Endodermal cell (in vitro differentiated cells): Measurements from ENCODE around the gene LSM3. TPM values are rescaled to one million over a fixed set of nuclear protein-coding genes. Genes with fewer than 3 reads are reported as not detected.
"Not testable (repeated sequence)": the region's sequence is repeated elsewhere in the genome, so short reads cannot be mapped to it uniquely, and the experiment has no call there.

Experiments
- DNase-seq: peaks from one replicate; pipeline ENCODE4 v3.0.0-alpha.2; 2017
- H3K27ac ChIP-seq: 2 replicates; pipeline ENCODE4 v1.5.1; 2013; ENCODE audit warnings: mild to moderate bottlenecking, low read depth, low read length, moderate library complexity
- H3K27me3 ChIP-seq: 2 replicates; pipeline ENCODE4 v1.6.1; 2013; ENCODE audit warnings: mild to moderate bottlenecking, low read length, moderate library complexity; ENCODE audit not compliant: insufficient read depth, control insufficient read depth, poor library complexity, severe bottlenecking
- H3K36me3 ChIP-seq: 2 replicates; pipeline ENCODE4 v1.7.0; 2013; ENCODE audit warnings: mild to moderate bottlenecking, low read length, moderate library complexity; ENCODE audit not compliant: control insufficient read depth, insufficient read depth
- H3K4me1 ChIP-seq: one replicate; pipeline ENCODE4 v1.7.0; 2013; ENCODE audit warnings: low read length; ENCODE audit not compliant: control insufficient read depth, insufficient read depth
- H3K4me3 ChIP-seq: 2 replicates; pipeline ENCODE4 v1.5.1; 2013; ENCODE audit warnings: mild to moderate bottlenecking, low read length, moderate library complexity
- H3K9ac ChIP-seq: 2 replicates; pipeline ENCODE4 v1.6.1; 2013; ENCODE audit warnings: mild to moderate bottlenecking, low read length, moderate library complexity; ENCODE audit not compliant: poor library complexity, severe bottlenecking; ENCODE audit errors: extremely low read depth
- H3K9me3 ChIP-seq: 2 replicates; pipeline ENCODE4 v1.6.1; 2013; ENCODE audit warnings: mild to moderate bottlenecking, low read length, moderate library complexity; ENCODE audit not compliant: control insufficient read depth
- H3K27ac Mint-ChIP-seq: 2 replicates; pipeline ENCODE4 v1.8.0; 2020; ENCODE audit warnings: mixed read lengths
- H3K27me3 Mint-ChIP-seq: 2 replicates; pipeline ENCODE4 v1.8.0; 2021; ENCODE audit warnings: mild to moderate bottlenecking, mixed read lengths; ENCODE audit not compliant: insufficient read depth
- H3K36me3 Mint-ChIP-seq: 2 replicates; pipeline ENCODE4 v1.8.0; 2020; ENCODE audit warnings: low read depth, mixed read lengths
- H3K4me1 Mint-ChIP-seq: 2 replicates; pipeline ENCODE4 v1.8.0; 2020; ENCODE audit warnings: mixed read lengths
- H3K4me3 Mint-ChIP-seq: 2 replicates; pipeline ENCODE4 v1.8.0; 2020; ENCODE audit warnings: mild to moderate bottlenecking, moderate library complexity, mixed read lengths
- H3K9me3 Mint-ChIP-seq: 2 replicates; pipeline ENCODE4 v1.8.0; 2020; ENCODE audit warnings: mild to moderate bottlenecking, mixed read lengths
- WGBS, 2 experiments: methylation state at CpG; one replicate each; pipeline versions ENCODE4 v1.1.5 to v1.1.7; 2013; ENCODE audit warnings: missing lambda C conversion rate in 2 of 2, mixed read lengths in 1 of 2; ENCODE audit not compliant: insufficient coverage in 1 of 2, insufficient read length in 1 of 2; 5-methylcytosine and 5-hydroxymethylcytosine counted together
- total RNA-seq, 2 donors: library from RNA; stranded (reverse); fragmentation: NEBNext Ultra II Directional in 1 of 2; extraction: Animal tissue kit (Norgen Biotek cat#: 25700) in 1 of 2; gene quantifications; 2 replicates in 1 of 2; 3 replicates in 1 of 2; pipeline ENCODE4 v1.2.1, GENCODE V29; 2021
- TF ChIP-seq, protein P1 (sequence below): fragments of 200-600 bp; sonication (generic); conservative IDR thresholded peaks from 2 replicates; pipeline ENCODE4 v1.5.0; 2021; ENCODE audit warnings: antibody characterized with exemption, mild to moderate bottlenecking

The LSM3 gene
- total RNA-seq, 2 donors from 2014 or later: 18.1 to 19.7 TPM

DNA sequence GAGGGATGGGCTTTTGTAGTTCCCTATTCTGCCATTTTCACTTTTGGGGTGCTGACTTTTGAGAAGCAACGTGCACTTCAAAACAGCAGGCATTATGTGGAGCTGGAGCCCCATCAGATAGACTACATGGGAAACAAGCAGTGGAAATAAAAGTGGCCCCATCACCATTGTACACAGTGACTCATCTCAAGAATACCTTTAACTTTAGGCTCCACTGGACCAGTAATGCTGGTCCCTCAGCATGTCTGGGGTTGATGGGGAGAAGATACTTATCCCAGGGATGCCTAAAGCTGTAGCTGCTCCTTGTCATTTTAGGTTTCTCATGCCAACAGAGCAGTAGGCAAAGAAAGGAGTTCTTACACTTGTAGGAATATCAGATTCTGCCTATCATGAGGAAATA lies 45.0 kb downstream of the LSM3 start:
- peaks cover 2% of the 10 kb centered on the region for H3K4me1 ChIP-seq

DNA sequence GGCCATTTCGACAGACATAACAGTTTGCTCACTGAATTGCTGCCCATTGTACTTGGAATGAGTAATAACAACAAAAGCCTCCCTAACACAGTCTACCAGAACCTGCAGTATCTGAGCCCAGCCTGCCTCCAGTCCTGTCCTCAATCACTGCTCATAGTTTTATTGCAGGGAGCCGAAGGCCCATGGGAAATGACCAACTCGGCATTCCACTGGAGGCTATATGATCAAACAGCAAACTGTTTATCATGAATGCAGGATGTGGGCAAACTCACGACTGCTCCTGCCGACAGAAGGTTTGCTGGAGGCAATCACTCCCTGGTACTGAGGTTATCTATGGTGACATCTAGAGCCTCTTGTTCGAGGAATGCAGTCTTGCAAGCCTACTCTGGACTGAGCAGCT lies 46.3 kb downstream of the LSM3 start:
- Mint-ChIP-seq H3K4me3 (no peak overlapping the region), H3K36me3 (no peaks in the 10 kb centered on the region), H3K27me3 (peaks cover 78% of the 10 kb centered on the region), H3K27ac (no peak overlapping the region), H3K4me1 (peaks cover 12% of the 10 kb centered on the region), H3K9me3 (peaks cover 27% of the 10 kb centered on the region)
- Histone ChIP-seq H3K9me3 (peaks cover 22% of the 10 kb centered on the region), H3K36me3 (no peaks in the 10 kb centered on the region), H3K9ac (no peak overlapping the region), H3K4me1 (peaks cover 2% of the 10 kb centered on the region), H3K27me3 (peaks cover 71% of the 10 kb centered on the region), H3K27ac (no peak overlapping the region), H3K4me3 (no peak overlapping the region)
- TF ChIP-seq, protein P1, sequence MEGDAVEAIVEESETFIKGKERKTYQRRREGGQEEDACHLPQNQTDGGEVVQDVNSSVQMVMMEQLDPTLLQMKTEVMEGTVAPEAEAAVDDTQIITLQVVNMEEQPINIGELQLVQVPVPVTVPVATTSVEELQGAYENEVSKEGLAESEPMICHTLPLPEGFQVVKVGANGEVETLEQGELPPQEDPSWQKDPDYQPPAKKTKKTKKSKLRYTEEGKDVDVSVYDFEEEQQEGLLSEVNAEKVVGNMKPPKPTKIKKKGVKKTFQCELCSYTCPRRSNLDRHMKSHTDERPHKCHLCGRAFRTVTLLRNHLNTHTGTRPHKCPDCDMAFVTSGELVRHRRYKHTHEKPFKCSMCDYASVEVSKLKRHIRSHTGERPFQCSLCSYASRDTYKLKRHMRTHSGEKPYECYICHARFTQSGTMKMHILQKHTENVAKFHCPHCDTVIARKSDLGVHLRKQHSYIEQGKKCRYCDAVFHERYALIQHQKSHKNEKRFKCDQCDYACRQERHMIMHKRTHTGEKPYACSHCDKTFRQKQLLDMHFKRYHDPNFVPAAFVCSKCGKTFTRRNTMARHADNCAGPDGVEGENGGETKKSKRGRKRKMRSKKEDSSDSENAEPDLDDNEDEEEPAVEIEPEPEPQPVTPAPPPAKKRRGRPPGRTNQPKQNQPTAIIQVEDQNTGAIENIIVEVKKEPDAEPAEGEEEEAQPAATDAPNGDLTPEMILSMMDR: no peak
- peak; percentile 24 for DNase-seq
- 75 to 91% methylated on average over 1 to 6 of the region's 6 CpGs for WGBS, 2 experiments

More for the DNA sequence above, 45.0 kb downstream of the LSM3 start:
- peak; percentile 20 for DNase-seq
- Histone ChIP-seq H3K9me3 (peaks cover 29% of the 10 kb centered on the region), H3K9ac (no peak overlapping the region), H3K36me3 (no peaks in the 10 kb centered on the region), H3K4me3 (no peak overlapping the region), H3K27ac (no peak overlapping the region), H3K27me3 (peaks cover 58% of the 10 kb centered on the region)
- H3K36me3 Mint-ChIP-seq: no peaks in the 10 kb centered on the region
- 83 to 94% methylated on average over 1 of the region's 1 CpG for WGBS, 2 experiments
- peaks cover 70% of the 10 kb centered on the region for H3K27me3 Mint-ChIP-seq
- H3K4me1 Mint-ChIP-seq: peaks cover 12% of the 10 kb centered on the region
- TF ChIP-seq, protein P1: no peak
- H3K9me3 Mint-ChIP-seq: peaks cover 34% of the 10 kb centered on the region
- no peak overlapping the region for H3K4me3 Mint-ChIP-seq
- no peak overlapping the region for H3K27ac Mint-ChIP-seq

DNA sequence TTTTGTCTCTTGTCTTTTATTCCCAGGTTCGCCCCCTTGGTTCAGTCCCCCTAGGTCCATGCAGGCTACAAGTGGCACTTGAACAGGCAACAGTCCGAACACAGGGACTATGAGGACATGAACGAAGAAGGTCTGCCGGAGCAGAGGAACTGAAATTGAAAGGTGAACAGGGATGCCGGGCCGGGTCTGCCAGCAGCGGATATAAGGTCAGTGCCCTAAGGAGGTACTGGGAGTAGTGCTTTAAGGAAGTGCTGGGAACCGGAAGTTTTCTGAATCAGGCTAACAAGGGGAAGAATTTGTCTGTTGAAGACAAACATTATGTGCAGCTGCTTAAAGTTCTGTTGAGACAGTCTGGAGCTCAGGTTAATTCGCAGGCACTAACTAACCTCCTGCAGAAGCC lies 46.8 kb downstream of the LSM3 start:
- H3K9ac ChIP-seq: no peak overlapping the region
- DNase-seq: peak; percentile 26
- no peaks in the 10 kb centered on the region for H3K36me3 ChIP-seq
- Mint-ChIP-seq H3K27ac (no peak overlapping the region), H3K9me3 (peaks cover 27% of the 10 kb centered on the region), H3K4me3 (no peak overlapping the region), H3K4me1 (peaks cover 12% of the 10 kb centered on the region), H3K27me3 (peaks cover 81% of the 10 kb centered on the region), H3K36me3 (no peaks in the 10 kb centered on the region)
- TF ChIP-seq, protein P1: no peak
- peaks cover 76% of the 10 kb centered on the region for H3K27me3 ChIP-seq
- no peak overlapping the region for H3K27ac ChIP-seq
- peaks cover 2% of the 10 kb centered on the region for H3K4me1 ChIP-seq
- H3K4me3 ChIP-seq: no peak overlapping the region
- WGBS, 2 experiments: 94 to 96% methylated on average over 9 of the region's 9 CpGs
- peaks cover 17% of the 10 kb centered on the region for H3K9me3 ChIP-seq

DNA sequence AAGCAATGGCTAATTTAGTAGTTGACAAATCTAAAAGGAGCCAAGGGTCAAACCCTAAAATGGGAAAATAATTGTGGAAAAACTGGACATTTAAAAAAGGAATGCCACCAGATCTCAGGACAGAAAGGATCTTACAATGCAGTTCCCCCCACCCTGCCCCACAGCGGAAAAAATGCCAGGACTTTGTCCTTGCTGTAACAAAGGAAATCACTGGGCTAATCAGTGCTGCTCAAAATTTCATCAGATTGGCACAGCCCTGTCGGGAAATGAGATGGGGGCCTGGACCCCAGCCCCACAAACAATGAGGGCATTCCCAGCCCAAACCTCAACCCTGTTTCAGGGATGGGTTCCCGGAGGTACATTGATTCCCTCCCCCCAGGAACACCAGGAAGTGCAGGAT lies 47.7 kb downstream of the LSM3 start:
- H3K4me3 Mint-ChIP-seq: not testable (repeated sequence)

More for the DNA sequence above, 47.7 kb downstream of the LSM3 start:
- peak; percentile 33 for DNase-seq
- Mint-ChIP-seq H3K9me3 (peaks cover 23% of the 10 kb centered on the region), H3K4me1 (peaks cover 12% of the 10 kb centered on the region), H3K27me3 (peaks cover 90% of the 10 kb centered on the region)
- peaks cover 85% of the 10 kb centered on the region for H3K27me3 ChIP-seq
- not testable (repeated sequence) for H3K36me3 ChIP-seq, H3K4me1 ChIP-seq, H3K9ac ChIP-seq, H3K9me3 ChIP-seq, H3K36me3 Mint-ChIP-seq, H3K4me3 ChIP-seq, H3K27ac ChIP-seq, H3K27ac Mint-ChIP-seq
- WGBS, 2 experiments: 83 to 88% methylated on average over 3 of the region's 3 CpGs
